LoVo (cell line): ENCODE data around the gene SREBF2.

ENCODE experiments used
- DNase-seq: peaks from one replicate; pipeline ENCODE4 v3.0.0-alpha.2; 2016; ENCODE audit warnings: low spot score

The SREBF2 gene

GRCh38 chr22:41922328-41922727 lies 89.4 kb downstream of the SREBF2 start:
- DNase-seq: no peak

GRCh38 chr22:41922940-41923594 lies 90.2 kb downstream of the SREBF2 start:
- DNase-seq: no peak

- no peak for DNase-seq
These were observed 90.8 kb downstream of the SREBF2 start for GRCh38 chr22:41923595-41924276.

GRCh38 chr22:41925783-41926460 lies 93.0 kb downstream of the SREBF2 start:
- no peak for DNase-seq

GRCh38 chr22:41927813-41928212 lies 94.9 kb downstream of the SREBF2 start:
- DNase-seq: no peak

- no peak for DNase-seq
These were observed 95.9 kb downstream of the SREBF2 start for GRCh38 chr22:41928593-41929417.

GRCh38 chr22:41929418-41929810 lies 96.5 kb downstream of the SREBF2 start:
- no peak for DNase-seq

- no peak for DNase-seq
These were observed 98.9 kb downstream of the SREBF2 start for GRCh38 chr22:41931701-41932269.

GRCh38 chr22:41932353-41932752 lies 99.4 kb downstream of the SREBF2 start:
- DNase-seq: no peak

GRCh38 chr22:41933411-41934177 lies 100.7 kb downstream of the SREBF2 start:
- no peak for DNase-seq

- no peak for DNase-seq
These were observed 101.5 kb downstream of the SREBF2 start for GRCh38 chr22:41934284-41935014.

GRCh38 chr22:41935015-41935351 lies 102.1 kb downstream of the SREBF2 start:
- DNase-seq: no peak

- no peak for DNase-seq
These were observed 102.6 kb downstream of the SREBF2 start for GRCh38 chr22:41935509-41935908.

GRCh38 chr22:41936894-41937169 lies 103.9 kb downstream of the SREBF2 start:
- DNase-seq: no peak

GRCh38 chr22:41939981-41940831 lies 107.3 kb downstream of the SREBF2 start:
- no peak for DNase-seq

GRCh38 chr22:41940832-41941765 lies 108.2 kb downstream of the SREBF2 start:
- peak; percentile 54 for DNase-seq

GRCh38 chr22:41943661-41944209 lies 110.8 kb downstream of the SREBF2 start:
- no peak for DNase-seq

- peak; percentile 95 for DNase-seq
These were observed 113.9 kb downstream of the SREBF2 start, which contains the start of gene CENPM for GRCh38 chr22:41946629-41947423. Gene CENPM, minus strand, starts transcription at chr22:41947152. Its CDS starts 76 bp downstream, at chr22:41947076.
